GM21825 (cell line): ENCODE results near the gene TLL2.

ENCODE experiments used
- ATAC-seq: cut with Tn5 transposase; IDR thresholded peaks from one replicate; pipeline ENCODE4 v1.9.1; 2021; ENCODE audit warnings: mild to moderate bottlenecking, moderate library complexity; ENCODE audit not compliant: unreplicated experiment

The TLL2 gene

DNA sequence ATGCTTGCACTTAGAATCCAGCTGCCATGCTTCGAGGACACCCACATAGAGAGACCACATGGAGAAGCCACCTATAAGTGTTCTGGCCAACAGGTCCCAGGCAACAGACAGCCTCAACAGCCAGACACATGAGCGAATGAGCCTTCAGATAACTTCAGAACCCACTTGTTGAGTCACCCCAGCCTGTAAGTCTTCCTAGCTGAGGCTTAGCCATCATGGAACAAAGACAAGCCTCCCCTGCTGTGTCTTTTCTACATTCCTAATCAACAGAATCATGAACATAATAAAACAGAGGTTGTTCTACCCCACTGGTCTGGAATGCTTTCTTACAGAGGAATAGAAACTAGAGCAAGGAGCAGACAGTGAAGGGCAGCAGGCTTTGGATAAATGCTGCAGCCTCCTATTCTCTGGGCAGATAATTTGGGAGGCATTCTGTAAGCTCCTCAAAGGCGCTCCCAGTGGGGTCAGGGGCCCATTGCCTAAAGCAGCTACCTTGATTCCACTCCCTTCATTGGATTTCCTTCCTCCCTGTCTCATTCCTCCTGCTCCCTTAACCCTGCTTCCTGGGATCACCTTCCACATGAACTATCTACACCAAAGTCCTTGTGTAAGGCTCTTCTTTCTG lies 4.6 kb downstream of the TLL2 start:
- ATAC-seq, result no peak

DNA sequence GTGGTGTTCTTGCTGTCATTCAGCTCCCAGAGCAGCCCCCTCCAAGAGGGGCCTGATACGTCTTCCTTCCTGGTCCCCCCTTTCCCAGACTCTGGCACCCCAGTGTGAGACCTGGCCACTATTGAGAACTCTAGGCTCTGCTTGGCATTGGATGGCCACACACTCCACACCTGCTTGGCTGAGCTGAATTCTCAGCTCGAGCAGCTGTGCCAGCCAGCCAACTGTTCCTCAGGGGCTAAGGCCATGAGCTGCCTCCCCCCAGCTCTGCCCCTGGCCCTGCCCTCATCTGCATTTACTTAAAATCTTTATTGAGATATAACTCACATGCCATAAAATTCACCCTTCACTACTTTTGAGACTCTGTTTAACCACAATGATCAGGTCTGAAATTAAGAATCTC lies 6.7 kb downstream of the TLL2 start:
- no peak for ATAC-seq

DNA sequence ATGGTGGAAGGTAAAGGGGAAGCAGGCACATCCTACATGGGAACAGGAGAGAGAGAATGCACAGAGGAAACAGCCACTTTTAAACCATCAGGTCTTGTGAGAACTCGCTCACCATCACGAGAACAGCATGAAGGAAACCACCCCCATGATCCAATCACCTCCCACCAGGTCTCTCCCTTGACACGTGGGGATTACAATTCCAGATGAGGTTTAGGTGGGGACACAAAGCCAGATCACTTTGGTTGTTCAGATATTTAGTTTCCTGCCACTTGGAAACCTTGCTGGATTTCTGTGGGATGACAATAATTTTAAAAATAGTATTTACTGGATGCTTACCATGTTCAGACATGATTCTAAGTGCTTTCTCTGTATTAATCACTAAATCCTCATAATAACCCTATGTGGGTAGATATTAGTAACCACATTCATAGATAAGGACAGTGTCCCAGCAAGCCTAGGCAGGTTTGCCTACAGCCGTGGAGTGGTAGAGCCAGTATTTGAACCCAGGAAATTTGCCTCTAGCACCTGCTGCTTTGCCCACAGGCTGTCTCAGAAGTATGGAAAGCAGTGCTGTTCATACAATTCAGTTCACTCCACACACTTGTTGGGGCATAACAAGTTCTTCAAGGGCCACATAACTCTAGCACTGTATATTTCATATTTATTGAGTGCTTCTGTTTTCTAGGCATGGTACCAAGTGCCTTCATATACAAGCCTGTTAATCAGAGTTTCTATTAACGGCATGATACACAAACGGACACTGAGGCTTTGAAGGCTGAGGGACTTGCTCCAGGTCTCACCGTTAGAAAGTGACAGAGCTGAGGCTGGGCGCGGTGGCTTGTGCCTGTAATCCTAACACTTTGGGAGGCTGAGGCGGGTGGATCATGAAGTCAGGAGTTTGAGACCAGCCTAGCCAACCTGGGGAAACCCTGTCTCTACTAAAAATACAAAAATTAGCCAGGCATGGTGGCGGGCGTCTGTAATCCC lies 8.3 kb downstream of the TLL2 start:
- no peak for ATAC-seq

DNA sequence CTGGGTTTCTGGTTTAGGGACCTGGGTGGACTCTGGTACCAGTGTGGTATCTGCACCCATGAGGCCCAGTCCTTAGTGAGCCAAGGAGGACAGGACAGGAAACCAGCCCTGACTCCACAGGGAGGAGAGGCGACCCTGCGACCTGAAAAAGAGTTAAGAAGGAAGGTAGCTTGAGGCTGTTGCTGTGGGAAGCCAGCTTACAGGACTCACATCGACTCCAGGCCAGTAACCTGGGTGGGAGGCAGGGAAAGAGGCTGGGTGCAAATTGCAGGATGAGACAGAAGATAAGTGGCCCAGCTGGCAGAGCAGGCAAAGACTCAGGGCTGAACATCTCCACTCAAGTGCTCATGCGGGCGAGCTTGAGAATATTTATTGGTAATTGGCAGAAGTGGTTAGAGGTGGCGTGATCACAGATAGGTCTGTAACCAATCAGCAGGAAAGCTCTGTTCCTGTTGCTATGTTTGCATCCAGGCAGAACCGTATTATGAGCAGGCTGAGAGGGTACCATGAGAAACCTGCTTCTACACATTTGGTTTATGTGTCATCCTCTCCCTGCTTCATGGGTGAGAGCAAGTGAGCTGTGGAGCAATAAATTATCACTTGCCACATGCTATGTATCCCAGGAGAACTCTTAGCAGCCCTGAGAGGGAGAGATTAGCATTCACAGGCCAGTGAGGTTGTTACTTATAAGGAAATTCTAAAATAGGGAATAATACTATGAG lies 11.0 kb downstream of the TLL2 start:
- ATAC-seq, result no peak

DNA sequence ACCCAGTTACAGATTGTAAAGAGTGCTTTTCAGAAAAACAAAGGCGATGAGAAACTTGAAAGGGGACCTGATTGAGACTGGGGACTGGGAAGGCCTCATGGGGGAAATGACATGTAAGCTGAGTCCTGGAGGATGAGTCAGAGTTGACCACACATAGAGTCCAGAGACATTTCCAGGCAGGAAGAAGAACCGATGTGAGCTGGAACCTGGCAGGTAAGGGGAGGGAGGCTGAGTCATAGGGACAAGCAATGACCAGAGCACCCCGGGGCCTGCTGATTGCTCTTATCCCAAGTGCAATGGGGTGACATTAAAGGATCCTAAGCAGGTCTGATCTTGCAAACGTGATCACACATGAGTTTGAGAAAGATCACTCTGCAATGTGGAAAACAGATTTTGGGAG lies 11.7 kb downstream of the TLL2 start:
- no peak for ATAC-seq

DNA sequence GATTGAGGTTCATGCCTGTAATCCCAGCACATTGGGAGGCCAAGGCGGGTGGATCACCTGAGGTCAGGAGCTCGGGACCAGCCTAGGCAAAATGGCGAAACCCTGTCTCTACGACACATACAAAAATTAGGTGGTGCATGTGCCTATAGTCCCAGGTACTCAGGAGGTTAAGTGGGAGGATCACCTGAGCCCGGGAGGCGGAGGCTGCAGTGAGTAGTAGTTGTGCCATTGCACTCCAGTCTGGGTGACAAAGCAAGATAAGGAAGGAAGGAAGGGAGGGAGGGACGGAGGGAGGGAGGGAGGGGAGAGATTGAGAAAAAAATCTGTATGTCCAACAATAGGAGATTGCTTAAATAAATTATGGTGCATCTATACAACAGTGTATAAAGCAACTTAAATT lies 13.2 kb downstream of the TLL2 start:
- ATAC-seq, result no peak

DNA sequence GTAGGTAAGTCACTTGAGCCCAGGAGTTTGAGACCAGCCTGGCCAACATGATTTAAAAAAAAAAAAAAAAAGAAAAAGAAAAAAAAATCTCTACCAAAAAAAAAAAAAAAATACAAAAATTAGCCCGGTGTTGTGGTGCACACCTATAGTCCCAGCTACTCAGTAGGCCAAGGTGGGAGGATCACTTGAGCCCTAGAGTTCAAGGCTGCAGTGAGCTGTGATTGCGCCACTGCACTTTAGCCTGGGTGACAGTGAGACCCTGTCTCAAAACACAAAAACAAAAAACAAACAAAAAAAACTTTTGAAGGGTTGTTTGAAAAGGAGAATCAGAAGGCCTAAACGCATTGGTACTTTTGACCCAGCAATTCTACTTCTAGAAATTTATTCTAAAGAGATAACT lies 13.7 kb downstream of the TLL2 start:
- ATAC-seq, result no peak

DNA sequence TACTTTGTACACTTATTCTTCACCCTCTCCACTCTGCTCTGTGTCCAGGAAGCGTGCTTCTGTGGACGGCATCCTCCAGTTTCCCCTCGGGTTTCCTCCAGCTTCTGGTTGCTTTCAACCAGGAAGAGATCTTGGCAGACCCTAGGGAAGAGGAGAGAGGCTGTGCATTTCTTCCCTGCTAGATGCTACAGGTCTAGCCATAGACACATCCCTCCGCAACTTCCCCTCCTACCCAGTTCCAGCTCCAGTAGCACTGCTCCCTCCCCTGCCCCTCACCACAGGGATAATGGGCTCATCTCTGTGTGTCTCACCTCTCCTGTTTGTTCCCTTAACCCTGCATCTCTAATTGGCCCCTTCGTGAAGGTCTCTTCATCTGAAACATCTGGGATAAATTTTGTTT lies 16.3 kb downstream of the TLL2 start:
- no peak for ATAC-seq

DNA sequence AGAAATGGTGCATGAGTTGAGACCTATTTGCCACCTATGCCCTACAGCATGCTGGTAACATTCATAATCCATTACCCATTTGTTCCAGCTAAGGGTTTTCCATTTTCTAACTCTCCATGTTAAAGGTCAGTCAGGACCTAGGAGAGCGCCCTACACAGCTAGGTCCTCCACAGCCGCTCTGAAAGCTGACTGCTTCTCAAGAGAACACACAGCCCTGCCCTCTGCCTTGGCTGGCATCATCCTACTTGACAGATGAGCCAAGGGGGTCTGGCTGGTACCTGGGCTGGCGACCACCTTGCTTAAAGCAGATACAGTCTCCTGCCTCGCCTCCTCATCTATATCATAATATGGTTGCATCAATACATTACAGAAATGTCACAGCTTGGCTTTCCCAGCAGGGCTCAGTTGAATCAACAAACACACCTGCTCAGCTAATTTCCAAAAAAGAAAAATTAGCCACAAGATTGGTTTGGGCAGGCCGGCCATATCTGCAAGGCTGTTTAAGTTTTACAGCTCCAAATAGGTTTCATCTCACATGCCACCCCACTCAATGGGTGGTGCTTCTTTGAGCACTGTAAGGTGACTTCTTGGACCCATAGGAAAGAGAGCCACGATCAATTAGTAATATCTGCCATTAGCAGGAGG lies 17.3 kb downstream of the TLL2 start:
- no peak for ATAC-seq

DNA sequence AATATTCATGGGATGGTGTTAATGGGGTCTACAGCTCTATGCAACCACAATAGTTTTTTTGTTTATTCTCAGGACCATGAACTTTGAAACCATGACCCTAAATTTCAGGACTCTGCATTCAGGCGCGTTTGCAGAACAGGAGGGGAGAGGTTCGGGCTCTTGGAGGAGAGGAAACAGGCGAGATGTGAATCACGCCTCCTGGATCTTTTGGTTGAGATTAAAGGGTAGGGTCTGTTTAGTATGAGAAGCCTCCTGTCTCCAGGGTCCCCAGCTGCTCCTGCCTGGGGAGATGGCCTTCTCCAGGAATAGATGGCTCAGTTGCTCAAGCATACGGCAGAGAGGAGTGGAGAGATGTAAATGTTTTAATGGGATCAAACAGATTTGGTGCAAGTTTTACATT lies 18.2 kb downstream of the TLL2 start:
- ATAC-seq, result no peak

DNA sequence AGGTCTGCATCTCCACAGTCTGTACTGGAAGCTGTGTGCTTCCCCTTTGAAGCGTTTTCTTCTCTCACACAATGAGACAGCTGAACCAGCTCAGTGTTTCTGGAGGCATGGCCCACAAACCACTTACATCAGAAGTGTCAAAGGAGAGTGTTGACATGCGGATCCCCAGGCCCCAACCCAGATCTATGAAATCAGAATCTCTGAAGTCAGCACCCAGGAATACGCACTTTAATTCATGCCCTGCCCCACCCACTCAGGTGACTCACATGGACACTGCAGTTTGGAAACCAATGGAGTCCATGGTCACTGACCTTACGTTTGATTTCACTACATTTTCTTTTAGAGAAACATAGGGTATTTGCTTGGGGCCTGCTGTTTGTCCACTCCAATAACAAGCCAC lies 19.0 kb downstream of the TLL2 start:
- ATAC-seq, result no peak

DNA sequence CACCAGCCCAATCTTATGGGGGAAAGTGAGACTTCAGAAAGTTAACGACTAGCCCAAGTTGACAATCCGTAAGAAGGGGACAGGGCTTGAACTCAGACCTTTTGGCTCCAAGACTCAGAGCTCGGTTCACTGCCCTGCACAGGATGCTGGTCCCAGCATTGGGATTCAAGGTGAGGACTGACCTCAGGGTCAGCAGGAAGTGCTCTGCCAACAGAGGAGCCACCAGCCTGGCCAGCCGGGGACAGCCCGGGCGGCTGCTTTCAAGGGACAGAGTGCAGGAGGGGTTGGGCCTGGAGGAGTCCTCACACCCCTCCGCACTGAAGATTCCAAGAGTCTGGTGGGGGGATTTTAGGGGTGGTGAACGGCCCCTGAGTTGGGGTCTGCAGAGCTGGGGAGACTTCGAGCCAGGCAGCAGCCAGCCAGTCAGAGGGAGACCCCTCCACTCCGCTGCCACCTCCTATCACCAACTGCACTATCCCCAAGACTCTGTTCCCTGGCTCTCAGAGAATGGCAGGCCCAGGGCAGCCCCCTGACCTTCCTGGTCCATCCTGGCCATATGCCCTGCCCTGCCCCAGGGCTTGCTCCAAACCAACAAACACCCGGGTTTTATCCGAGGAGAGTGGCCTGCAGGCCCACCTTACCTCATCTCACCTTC lies 19.7 kb downstream of the TLL2 start:
- no peak for ATAC-seq

DNA sequence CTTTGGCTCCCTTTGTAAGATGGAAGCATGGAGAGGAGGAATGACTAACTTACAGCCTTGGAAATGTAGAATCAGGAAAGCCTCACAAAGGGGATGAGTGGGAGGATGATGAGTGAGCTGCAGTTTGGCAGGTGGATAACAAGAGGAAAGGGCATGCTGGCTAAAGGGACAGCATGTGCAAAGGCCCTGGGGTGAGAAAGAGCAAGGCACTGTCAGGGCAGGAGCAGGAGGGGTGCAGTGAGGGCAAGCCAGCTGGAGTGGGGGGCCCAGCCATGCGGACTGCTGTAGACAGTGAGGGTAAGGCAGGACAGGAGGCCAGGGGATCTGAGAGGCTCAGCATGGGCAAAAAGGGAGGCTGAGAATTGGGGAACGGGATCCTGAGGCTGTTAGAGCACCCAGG lies 20.5 kb downstream of the TLL2 start:
- ATAC-seq, result no peak

DNA sequence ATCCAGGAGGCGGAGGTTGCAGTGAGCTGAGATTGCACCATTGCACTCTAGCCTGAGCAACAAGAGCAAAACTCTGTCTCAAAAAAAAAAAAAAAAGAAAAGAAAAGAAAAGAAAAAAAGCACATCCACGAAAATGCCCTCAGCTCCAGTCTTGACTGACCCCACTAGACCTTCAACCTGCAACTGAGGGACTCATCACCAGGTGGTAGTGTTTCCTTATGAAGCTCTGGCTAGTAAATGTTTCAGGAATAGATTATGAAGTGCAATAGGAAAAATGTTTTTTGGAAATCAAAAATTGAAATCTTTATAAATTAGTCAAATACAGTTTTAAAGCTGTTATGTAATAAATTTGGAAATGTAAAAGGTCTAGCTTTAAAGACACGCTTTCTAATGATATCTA lies 22.4 kb downstream of the TLL2 start:
- ATAC-seq, result no peak

DNA sequence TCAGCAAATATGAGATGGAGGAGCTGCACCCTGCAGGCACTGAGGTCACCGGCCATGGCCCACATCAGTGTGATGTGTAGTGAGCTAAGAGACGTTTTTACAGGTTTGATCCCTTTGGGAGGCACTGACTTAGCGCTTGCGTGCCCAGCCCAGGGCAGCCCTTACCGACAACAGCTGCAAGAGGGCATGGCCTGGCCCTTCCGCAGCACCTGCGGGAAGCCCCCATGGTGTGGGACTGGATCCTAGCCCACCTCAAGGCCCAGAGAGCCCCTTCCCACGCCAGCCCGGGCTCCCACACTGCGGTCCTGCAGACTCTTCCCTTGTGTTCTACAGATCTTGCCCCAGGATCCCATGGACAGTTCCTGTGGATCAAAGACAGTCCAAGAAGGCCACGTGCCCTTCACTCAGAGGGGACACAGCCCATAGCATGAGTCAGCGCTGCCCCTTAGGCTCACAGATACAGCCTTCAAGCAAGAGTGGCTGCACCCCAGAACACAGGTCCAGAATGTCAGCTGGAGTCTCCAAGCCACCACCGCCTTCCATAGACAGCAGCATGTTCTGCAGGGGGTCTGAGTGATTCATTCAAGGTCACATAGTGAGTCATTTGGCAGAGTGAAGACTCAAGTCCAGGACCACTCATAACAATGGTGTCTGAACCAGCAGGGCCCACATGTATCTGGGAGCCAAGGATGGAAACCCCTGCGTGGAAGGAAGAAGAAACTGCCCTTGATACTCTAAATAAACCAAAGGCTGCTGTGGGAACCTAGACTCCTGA lies 25.4 kb downstream of the TLL2 start:
- no peak for ATAC-seq

DNA sequence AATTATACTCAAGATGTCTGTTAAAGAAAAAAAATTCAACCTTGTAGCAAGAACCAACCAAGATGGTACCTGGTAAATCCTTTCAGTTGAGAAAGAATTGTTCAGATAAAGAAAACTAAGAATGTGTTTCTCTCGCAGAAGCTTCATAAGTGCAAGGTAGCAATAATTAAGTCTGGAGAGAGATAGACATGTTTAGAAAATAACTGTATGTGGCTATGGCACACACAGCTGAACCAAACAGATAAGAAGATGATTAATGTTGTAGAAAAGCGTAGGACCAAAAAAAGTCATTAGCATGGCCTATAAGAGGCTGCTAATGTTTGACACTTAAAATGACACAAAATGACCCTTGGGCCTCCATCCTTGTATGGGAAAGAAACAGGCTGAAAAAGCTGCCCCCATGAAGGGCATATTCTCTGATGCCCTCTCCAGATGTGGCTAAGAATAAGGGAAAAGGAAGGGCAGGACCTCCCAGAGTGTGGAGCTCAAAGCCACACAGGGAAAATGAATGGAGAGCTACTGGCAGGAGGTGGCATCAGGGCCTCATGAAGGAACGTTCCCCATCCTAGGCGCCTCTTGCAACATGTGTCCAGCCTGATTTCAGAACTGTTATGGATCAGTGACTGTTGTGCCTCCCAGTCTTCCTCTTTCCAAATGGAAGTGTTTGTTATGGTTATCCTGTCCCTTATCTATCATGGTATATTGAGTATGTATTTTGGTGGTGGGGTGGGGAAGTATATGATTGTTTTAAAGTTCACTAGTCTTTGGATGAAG lies 30.7 kb downstream of the TLL2 start:
- ATAC-seq, result no peak

DNA sequence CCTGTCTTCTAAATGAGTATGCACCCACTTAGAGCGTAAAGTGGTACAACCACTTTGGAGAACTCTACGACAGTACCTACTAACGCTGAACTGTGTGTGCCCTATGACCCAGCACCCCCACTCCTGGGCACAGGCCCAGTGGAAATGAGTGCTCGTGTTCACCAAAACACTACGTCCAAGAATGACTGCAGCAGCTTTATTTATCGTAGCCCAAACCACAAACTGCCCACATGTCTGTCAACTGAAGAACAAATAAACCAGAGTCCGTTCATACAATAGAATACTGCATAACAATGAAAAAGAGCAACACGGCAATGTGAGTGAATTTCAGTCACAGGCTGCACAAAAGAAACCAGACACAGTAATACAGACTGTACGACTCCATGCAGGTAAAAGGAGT lies 35.4 kb downstream of the TLL2 start:
- ATAC-seq, result no peak

DNA sequence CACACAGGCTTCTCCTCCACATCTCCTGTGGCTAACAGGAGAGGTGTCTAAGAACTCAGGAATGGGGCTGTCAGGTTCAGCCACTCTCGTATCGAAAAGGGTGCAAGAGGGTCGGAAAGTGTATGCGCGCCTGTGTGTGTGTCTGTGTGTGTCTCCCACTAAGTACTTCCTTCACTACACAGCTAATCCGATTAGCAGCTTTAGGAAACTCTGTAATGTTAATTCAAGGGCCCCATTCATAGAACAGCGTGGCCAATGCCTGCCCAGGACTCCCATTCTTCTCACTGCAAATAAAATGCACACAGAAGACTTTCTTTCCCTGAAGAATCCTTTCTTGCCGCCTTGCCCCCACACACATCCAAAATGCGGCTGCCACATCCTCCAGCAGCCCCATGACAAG lies 39.9 kb downstream of the TLL2 start:
- ATAC-seq, result no peak

DNA sequence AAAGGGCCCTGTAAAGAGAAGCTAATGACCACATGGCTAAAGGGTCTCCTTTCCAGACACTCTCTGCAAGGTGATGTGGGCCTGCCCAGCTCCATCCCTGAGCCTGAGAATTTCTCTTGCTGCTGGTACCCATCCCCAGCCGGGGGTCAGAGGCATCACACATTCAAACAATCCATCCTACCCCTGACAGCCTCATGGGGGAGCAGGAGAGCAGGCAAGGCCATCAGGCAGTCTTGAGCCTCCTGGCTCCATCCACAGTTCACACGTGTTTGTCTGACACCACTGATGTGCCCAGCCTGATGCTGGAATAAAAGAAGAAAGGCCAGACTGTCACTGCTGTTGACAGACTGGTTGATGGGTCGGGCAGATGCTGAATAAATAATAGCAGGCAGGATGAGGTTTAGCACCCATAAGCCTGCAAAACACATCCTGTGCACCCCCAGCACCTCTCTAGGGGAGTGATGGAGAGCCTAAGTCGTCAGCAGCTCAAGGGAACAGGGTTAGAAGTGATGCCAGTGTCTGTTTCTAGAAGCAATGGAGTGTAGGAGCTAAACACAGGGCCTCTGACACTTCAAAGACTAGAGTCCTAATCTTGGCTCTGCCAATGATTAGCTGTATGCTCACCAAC lies 43.5 kb downstream of the TLL2 start:
- no peak for ATAC-seq
